ENCODE data around the gene TUBA1C.

The TUBA1C gene

GRCh38 chr12:49322367-49322707 is 57.5 kb downstream of the TUBA1C start:
- TF ChIP-seq, protein P1, sequence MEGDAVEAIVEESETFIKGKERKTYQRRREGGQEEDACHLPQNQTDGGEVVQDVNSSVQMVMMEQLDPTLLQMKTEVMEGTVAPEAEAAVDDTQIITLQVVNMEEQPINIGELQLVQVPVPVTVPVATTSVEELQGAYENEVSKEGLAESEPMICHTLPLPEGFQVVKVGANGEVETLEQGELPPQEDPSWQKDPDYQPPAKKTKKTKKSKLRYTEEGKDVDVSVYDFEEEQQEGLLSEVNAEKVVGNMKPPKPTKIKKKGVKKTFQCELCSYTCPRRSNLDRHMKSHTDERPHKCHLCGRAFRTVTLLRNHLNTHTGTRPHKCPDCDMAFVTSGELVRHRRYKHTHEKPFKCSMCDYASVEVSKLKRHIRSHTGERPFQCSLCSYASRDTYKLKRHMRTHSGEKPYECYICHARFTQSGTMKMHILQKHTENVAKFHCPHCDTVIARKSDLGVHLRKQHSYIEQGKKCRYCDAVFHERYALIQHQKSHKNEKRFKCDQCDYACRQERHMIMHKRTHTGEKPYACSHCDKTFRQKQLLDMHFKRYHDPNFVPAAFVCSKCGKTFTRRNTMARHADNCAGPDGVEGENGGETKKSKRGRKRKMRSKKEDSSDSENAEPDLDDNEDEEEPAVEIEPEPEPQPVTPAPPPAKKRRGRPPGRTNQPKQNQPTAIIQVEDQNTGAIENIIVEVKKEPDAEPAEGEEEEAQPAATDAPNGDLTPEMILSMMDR (IDR thresholded peaks at IDR 0.05; ENCODE audit: extremely low read depth, insufficient read depth, missing control alignments): no peak
- DNase-seq (ENCODE audit: low spot score): no peak
- in situ Hi-C loops (cut with MboI; ENCODE audit: low pct_unique_long_range_greater_than_20kb, low sequenced_read_pairs, unreplicated experiment): no loop called here

- in situ Hi-C loops (cut with MboI; ENCODE audit: low pct_unique_long_range_greater_than_20kb, low sequenced_read_pairs, unreplicated experiment): no loop called here
- DNase-seq (ENCODE audit: low spot score): peak; percentile 98
- TF ChIP-seq, protein P1 (IDR thresholded peaks at IDR 0.05; ENCODE audit: extremely low read depth, insufficient read depth, missing control alignments): no peak
These were observed 58.0 kb downstream of the TUBA1C start, which contains the start of gene TROAP for GRCh38 chr12:49322708-49323523. TSS of gene TROAP (plus strand) at chr12:49323255. CDS start at chr12:49323609, 354 bp downstream.

DNA sequence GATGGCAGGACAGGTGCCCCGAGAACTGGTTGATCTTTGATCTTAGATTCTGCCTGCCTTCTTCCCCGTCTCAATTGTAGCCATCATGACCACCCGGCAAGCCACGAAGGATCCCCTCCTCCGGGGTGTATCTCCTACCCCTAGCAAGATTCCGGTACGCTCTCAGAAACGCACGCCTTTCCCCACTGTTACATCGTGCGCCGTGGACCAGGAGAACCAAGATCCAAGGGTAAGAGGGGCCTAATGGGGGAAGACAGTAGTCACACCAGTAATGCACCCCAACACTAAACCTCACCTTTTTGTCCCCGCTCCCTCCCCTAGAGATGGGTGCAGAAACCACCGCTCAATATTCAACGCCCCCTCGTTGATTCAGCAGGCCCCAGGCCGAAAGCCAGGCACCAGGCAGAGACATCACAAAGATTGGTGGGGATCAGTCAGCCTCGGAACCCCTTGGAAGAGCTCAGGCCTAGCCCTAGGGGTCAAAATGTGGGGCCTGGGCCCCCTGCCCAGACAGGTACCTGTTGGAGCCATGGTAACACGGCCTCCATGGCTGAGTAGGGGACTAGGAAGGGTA is 58.7 kb downstream of the TUBA1C start:
- TF ChIP-seq, protein P1 (IDR thresholded peaks at IDR 0.05; ENCODE audit: extremely low read depth, insufficient read depth, missing control alignments): no peak
- in situ Hi-C loops (cut with MboI; ENCODE audit: low pct_unique_long_range_greater_than_20kb, low sequenced_read_pairs, unreplicated experiment): no loop called here
- no peak for DNase-seq (ENCODE audit: low spot score)

Data from GM13977 (cell line).